ENCODE data around the gene NCAPH2. TPM values are rescaled to one million over a fixed set of nuclear protein-coding genes. Genes with fewer than 3 reads are reported as not detected.

The NCAPH2 gene
- total RNA-seq, 4 donors from 2014 or later = 26.5 to 64.7 (median 41.6) TPM

- peak; percentile 94 for DNase-seq
- intact Hi-C loops (cut with DNase I; ENCODE audit: low total_unique reads) (loop anchor here (10.0 kb wide), 1 partner anchor 220 kb away; the partner anchor contains the start of gene HDAC10), in situ Hi-C loops (cut with MboI; ENCODE audit: low pct_ligation_motif_present in 1 of 4, low pct_unique_long_range_greater_than_20kb in 1 of 4, low sequenced_read_pairs in 3 of 4) (no loop called here)
- Histone ChIP-seq H3K9me3 (no peaks in the 10 kb centered on the region), H3K4me3 (peak within 1 kb of the TSS; percentile 67 to 92 (median 85)), H3K27ac (peak within 1 kb of the TSS; percentile 88 to 92 (median 91)), H3K4me1 (peaks cover 45 to 49% (median 46%) of the 10 kb centered on the region in 4 donors), H3K36me3 (no peaks in the 10 kb centered on the region), H3K27me3 (peaks cover 12% of the 10 kb centered on the region)
- TF ChIP-seq POLR2A (IDR thresholded peaks at IDR 0.05) (peak; percentile 50), EP300 (IDR thresholded peaks at IDR 0.05; ENCODE audit: low read depth) (no peak), CTCF (IDR thresholded peaks at IDR 0.05) (no peak), POLR2AphosphoS5 (IDR thresholded peaks at IDR 0.05) (peak; percentile 72 to 79 (median 72))
- WGBS, 2 donors (ENCODE audit: low coverage in 1 of 2) = 2% methylated on average over 48 of the region's 97 CpGs; no CpG with 5 or more reads in 1 of the 2 donors
Observed at GRCh38 chr22:50474710-50475651, 33.0 kb upstream of the NCAPH2 start, which contains the start of gene SBF1. Gene SBF1 (minus strand): TSS chr22:50475035. CDS start chr22:50474840, 195 bp downstream.

- Histone ChIP-seq H3K27me3 (peaks cover 18% of the 10 kb centered on the region), H3K27ac (peak overlapping the region in 2 of 4 donors; percentile 91 to 92), H3K9me3 (no peaks in the 10 kb centered on the region), H3K36me3 (no peaks in the 10 kb centered on the region), H3K4me1 (peaks cover 38 to 43% (median 39%) of the 10 kb centered on the region in 4 donors), H3K4me3 (peak overlapping the region in 2 of 4 donors; percentile 67 to 91)
- TF ChIP-seq CTCF (IDR thresholded peaks at IDR 0.05) (no peak), POLR2A (IDR thresholded peaks at IDR 0.05) (no peak), POLR2AphosphoS5 (IDR thresholded peaks at IDR 0.05) (no peak), EP300 (IDR thresholded peaks at IDR 0.05; ENCODE audit: low read depth) (no peak)
- DNase-seq = no peak
- WGBS, 2 donors (ENCODE audit: low coverage in 1 of 2) = 58 to 84% methylated on average over 5 to 6 of the region's 6 CpGs
- in situ Hi-C loops (cut with MboI; ENCODE audit: low pct_ligation_motif_present in 1 of 4, low pct_unique_long_range_greater_than_20kb in 1 of 4, low sequenced_read_pairs in 3 of 4) (no loop called here), intact Hi-C loops (cut with DNase I; ENCODE audit: low total_unique reads) (loop anchor here (10.0 kb wide), 1 partner anchor 221 kb away; the partner anchor contains the start of gene HDAC10)
Observed at GRCh38 chr22:50475652-50476002, 32.4 kb upstream of the NCAPH2 start.

- peaks cover 31% of the 10 kb centered on the region for H3K27me3 ChIP-seq
- in situ Hi-C loops (cut with MboI; ENCODE audit: low pct_ligation_motif_present in 1 of 4, low pct_unique_long_range_greater_than_20kb in 1 of 4, low sequenced_read_pairs in 3 of 4) = no loop called here
- no peaks in the 10 kb centered on the region for H3K9me3 ChIP-seq
- no peak for DNase-seq
- 76% methylated on average over 7 of the region's 7 CpGs; no CpG with 5 or more reads in 1 of the 2 donors for WGBS, 2 donors (ENCODE audit: low coverage in 1 of 2)
- H3K27ac ChIP-seq = no peak overlapping the region
- TF ChIP-seq POLR2A (IDR thresholded peaks at IDR 0.05) = no peak
- no peak for TF ChIP-seq CTCF (IDR thresholded peaks at IDR 0.05)
- TF ChIP-seq EP300 (IDR thresholded peaks at IDR 0.05; ENCODE audit: low read depth) = no peak
- no peak for TF ChIP-seq POLR2AphosphoS5 (IDR thresholded peaks at IDR 0.05)
- H3K36me3 ChIP-seq = no peaks in the 10 kb centered on the region
- H3K4me1 ChIP-seq = peaks cover 26 to 40% (median 35%) of the 10 kb centered on the region in 4 donors
- no peak overlapping the region for H3K4me3 ChIP-seq
- intact Hi-C loops (cut with DNase I; ENCODE audit: low total_unique reads) = loop anchor here (10.0 kb wide), 1 partner anchor 222 kb away; the partner anchor contains the start of gene HDAC10
Observed at GRCh38 chr22:50476868-50477267, 31.2 kb upstream of the NCAPH2 start.

GRCh38 chr22:50477923-50478322, 30.1 kb upstream of the NCAPH2 start:
- Histone ChIP-seq H3K4me3 (no peak overlapping the region), H3K36me3 (no peaks in the 10 kb centered on the region), H3K4me1 (peaks cover 15 to 35% (median 29%) of the 10 kb centered on the region in 4 donors), H3K27me3 (peaks cover 41% of the 10 kb centered on the region), H3K27ac (no peak overlapping the region), H3K9me3 (no peaks in the 10 kb centered on the region)
- DNase-seq = no peak
- in situ Hi-C loops (cut with MboI; ENCODE audit: low pct_ligation_motif_present in 1 of 4, low pct_unique_long_range_greater_than_20kb in 1 of 4, low sequenced_read_pairs in 3 of 4) = no loop called here
- intact Hi-C loops (cut with DNase I; ENCODE audit: low total_unique reads) = loop anchor here (10.0 kb wide), 1 partner anchor 223 kb away; the partner anchor contains the start of gene HDAC10
- WGBS, 2 donors (ENCODE audit: low coverage in 1 of 2) = 89 to 100% methylated on average over 3 to 12 of the region's 12 CpGs
- TF ChIP-seq POLR2AphosphoS5 (IDR thresholded peaks at IDR 0.05) (no peak), EP300 (IDR thresholded peaks at IDR 0.05; ENCODE audit: low read depth) (no peak), CTCF (IDR thresholded peaks at IDR 0.05) (no peak), POLR2A (IDR thresholded peaks at IDR 0.05) (no peak)
